Sigmoid colon (tissue), 4 donors: ENCODE data around the gene KCNMB1.

Experiments used
- CTCF ChIP-seq, 4 experiments: fragments of 450-650 bp in 3 of 4; fragments of 200-600 bp in 1 of 4; IDR thresholded peaks; one replicate each; pipeline ENCODE4 v1.5.1; 2016 to 2019; ENCODE audit warnings: antibody characterized with exemption in 4 of 4, mild to moderate bottlenecking in 3 of 4, moderate library complexity in 2 of 4
- EP300 ChIP-seq, 4 donors: sonication (generic); formaldehyde crosslinking; IDR thresholded peaks; one replicate each; pipeline ENCODE4 v1.6.1; 2017; ENCODE audit warnings: antibody characterized with exemption in 4 of 4
- POLR2A ChIP-seq, 2 donors: fragments of 450-650 bp; IDR thresholded peaks; one replicate each; pipeline ENCODE4 v1.6.1; 2016; ENCODE audit warnings: antibody characterized with exemption in 2 of 2, mild to moderate bottlenecking in 2 of 2, moderate library complexity in 2 of 2

DNA sequence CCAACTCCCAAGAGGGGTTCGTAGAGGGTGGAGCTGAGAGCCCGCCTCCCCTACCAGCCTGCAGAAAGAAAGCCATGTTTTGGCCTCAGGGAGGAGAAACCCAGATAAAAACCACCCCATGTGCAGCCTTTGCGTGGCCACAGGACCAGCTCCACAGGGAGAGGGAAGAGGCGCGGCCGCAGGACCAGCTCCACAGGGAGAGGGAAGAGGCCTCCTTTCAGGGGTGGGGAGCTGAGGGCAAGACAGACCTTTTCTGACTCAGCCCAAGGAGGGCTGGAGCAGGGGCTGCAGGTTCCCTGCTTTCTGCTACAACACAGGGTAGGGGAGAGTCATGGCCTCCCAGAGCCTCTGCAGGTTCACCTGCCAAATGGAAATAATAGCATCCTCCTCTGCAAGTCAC, 37.6 kb upstream of the KCNMB1 start:
- TF ChIP-seq CTCF (IDR thresholded peaks at IDR 0.05) (no peak), POLR2A (IDR thresholded peaks at IDR 0.05) (no peak), EP300 (IDR thresholded peaks at IDR 0.05) (no peak)
